ENCODE measurements around the gene PDGFA.

The PDGFA gene

GRCh38 chr7:517774-518629 lies 1.6 kb downstream of the PDGFA start:
- DNase-seq, result peak; percentile 73

GRCh38 chr7:516606-517456 lies 2.8 kb downstream of the PDGFA start:
- DNase-seq, result peak; percentile 73

GRCh38 chr7:516216-516605 lies 3.4 kb downstream of the PDGFA start:
- DNase-seq, result no peak

GRCh38 chr7:515628-516027 lies 4.0 kb downstream of the PDGFA start:
- no peak for DNase-seq

DNA sequence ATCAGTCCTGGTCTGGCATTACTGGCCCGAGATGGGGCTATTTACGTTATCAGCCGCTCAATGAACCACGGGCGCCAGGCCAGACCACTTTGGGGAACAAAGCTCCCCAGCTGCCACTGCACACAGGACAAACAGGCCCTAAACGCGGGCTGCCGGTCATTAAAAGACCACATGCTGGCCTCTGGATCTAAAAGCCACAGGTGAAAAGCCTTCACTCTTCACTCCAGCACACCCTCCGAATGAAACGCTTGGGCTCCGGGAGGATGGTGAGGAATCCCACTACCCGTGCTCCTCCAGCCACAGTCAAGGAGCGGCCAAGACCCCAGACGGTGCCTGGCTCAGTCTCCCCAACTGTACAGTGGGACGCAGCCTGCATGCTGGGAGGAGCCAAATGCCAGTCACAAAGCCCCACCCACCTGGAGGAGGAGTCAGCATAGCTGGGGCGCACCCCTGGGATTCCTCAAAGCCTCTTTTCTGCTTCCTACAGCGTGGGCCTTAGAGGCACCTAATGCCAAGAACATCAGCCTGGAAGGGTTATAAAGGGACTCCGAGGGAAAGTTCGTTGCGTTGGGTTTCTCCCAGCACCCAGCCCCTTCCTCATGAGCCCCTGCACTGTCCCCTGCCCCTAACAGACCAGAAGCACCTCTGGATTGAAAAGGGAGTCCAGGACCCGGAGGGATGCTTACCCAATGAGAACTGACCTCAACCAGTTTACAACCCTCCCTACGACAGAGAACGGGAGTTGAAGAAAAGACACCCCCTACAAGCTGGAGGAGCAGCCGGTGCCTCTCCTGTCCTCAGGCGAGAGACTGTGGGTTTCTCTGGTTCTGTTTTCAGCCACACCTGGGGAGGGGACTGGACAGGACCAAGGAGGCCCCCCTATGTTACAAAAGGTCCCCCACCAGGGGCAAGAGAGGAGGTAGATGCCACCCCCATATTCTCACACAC lies 4.7 kb downstream of the PDGFA start:
- no peak for DNase-seq

DNA sequence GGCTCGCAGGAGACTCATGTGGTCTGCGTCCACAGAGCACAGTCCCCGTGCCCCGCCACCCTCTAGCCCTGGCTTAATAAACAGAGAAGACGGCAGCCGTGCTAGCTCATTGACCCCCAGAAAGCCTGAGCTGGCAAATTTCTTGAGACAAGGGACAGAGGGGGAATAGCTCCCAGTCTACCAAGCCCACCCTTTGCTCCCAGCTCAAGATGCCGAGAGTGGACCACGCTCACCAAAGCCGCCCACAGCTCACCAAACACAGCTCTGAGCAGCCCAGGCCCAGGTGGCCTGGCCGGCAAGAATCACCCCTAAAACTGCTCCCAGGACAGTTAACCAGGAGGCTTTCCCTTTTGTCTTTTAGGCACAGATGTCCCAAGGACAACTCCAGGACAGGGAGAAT lies 5.4 kb downstream of the PDGFA start:
- no peak for DNase-seq

- no peak for DNase-seq
Observed at GRCh38 chr7:513521-514166, 6.0 kb downstream of the PDGFA start.

GRCh38 chr7:512541-513311 lies 6.9 kb downstream of the PDGFA start:
- DNase-seq, result no peak

- no peak for DNase-seq
Observed at GRCh38 chr7:512146-512510, 7.5 kb downstream of the PDGFA start.

DNA sequence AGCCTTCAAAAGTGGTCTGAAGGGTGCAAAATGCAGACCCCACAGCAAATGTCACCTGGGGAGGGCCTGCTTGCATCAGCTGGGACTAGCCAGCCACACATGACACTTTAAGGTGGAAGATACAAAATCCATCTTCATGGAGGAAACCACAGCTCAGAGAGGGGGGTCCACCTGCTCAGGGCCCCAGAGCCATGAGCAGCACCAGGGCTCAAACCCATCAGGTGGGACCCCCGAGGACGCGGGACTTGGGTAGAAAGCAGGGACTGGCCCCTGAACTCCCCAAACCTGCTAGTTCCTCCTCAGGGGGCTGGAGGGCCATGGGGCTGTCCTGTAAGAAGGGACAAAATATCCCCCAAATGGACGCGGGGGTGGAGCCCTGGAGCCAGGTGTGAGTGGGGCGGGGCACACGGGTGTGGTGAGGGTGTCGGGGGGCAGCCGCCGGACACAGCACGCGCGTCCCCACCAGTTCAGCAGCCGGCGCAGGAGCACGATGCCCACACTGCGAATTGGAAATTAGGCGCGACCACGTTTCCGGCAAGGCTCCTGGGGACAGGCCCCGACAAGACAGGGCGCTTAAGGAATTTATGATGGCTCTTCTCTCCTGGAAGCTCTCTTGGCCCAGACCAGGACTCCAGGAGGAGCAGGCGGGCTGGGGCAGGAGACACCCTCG lies 8.0 kb downstream of the PDGFA start:
- DNase-seq, result no peak

GRCh38 chr7:510782-511281 lies 8.8 kb downstream of the PDGFA start:
- DNase-seq, result no peak

DNA sequence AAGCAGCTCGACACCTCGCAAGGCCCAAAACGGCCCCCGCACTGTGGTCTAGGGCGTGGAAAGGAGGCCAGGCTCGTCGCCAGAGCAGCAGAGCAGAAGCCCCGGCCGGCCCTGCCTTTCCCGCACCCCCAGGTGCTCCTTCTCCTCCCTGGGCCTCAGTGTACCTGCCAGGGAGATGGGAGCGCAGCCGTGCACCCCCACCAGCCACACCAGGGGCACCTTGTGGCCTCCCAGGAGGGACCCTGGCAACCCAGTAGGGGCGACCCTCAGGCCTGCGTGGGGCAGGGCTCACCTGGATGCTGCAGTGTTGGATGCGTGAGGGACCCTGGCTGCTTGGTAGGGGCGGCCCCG lies 9.5 kb downstream of the PDGFA start:
- no peak for DNase-seq

DNA sequence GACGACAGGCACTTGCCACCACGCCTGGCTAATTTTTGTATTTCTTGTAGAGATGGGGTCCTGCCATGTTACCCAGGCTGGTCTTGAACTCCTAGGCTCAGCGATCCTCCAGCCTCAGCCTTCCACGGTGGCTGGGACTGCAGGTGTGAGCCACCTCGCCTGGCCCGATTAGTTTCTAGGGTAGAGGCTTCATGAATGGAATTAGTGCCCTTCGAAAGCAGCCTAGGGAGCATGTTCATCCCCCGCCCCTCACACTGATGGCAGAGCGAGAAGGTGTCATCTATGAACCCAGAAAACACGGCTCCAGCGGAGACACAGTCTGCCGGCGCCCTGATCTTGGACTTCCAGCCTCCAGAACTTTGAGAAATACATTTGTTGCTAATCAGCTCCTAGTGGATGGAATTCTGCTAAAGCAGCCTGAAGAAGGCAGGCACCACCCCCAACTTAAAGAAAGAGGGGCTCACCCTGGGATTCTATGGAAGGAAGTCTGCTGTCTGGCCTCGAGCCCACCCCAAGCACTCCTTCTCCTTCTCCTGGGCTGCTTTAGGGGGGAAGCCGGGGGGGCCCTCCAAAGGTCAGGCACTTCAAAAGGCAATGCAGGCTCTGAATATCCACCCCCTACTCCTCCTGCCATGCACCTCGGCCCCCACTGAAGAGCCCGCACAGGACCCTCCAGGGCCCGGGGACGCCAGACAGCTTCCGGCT lies 10.1 kb downstream of the PDGFA start:
- DNase-seq, result no peak

- no peak for DNase-seq
Observed at GRCh38 chr7:508461-509170, 11.0 kb downstream of the PDGFA start.

- DNase-seq, result no peak
Observed at GRCh38 chr7:507623-508300, 11.9 kb downstream of the PDGFA start.

- DNase-seq, result no peak
Observed at GRCh38 chr7:506921-507622, 12.6 kb downstream of the PDGFA start.

DNA sequence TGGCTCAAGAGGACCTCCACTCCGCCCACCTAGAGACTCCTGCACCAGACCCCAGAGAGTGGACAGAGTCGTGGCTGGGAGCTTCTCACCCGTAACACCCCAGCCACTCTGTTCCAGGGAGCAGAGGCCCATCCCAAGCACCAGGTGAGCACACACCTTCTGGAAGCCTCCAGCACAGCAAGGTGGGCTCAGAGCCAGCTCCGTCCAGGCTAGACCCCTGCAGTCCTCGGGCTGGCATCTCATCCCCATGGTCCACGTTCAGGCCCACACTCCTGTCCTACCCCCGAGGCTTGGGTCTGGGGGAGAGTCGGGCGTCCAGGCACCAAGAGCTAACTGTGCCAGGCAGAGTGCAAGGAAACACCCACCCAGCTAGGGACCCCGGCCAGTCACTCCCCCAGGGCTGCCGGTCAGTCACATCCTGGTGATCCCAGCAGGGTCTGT lies 13.2 kb downstream of the PDGFA start:
- DNase-seq, result no peak

DNA sequence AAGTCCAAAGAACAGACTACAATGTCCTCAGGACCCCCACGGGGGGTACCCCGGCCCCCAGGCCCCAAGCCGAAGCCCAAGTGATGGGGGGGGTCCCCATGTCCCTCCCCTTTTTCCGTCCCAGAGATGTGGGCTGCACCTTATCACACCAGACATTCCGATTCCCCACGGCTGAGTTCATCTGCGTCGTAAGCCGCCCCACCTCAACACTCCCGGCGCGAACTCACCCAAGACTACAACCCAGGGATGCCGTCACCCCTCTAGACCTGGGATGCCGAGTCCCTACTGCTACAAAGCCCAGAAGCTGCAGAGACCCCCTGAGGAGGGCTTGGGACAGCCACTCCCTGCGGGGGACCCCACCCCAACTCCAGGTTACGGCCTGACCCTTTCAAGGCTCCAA lies 14.5 kb downstream of the PDGFA start:
- no peak for DNase-seq
